Loucy (cell line): ENCODE data around the gene L3MBTL3.

Experiments used
- H2AFZ ChIP-seq: fragments of 200-600 bp; sonication (generic); 2 replicates; pipeline ENCODE4 v1.6.0; 2016; ENCODE audit warnings: antibody characterized with exemption, mild to moderate bottlenecking, low read length, moderate library complexity
- H3F3A ChIP-seq: fragments of 200-600 bp; 2 replicates; pipeline ENCODE4 v1.6.0; 2016; ENCODE audit warnings: antibody characterized with exemption, low read depth, mild to moderate bottlenecking
- H3K27me3 ChIP-seq: fragments of 200-600 bp; sonication (generic); 2 replicates; pipeline ENCODE4 v1.6.1; 2014; ENCODE audit warnings: low read length, mild to moderate bottlenecking; ENCODE audit not compliant: insufficient read depth, poor library complexity, severe bottlenecking
- H3K36me3 ChIP-seq: fragments of 200-600 bp; sonication (generic); 2 replicates; pipeline ENCODE4 v1.6.1; 2016; ENCODE audit warnings: low read length; ENCODE audit not compliant: insufficient read depth
- H3K4me1 ChIP-seq: fragments of 200-600 bp; sonication (generic); 2 replicates; pipeline ENCODE4 v1.5.1; 2014; ENCODE audit warnings: low read length, mild to moderate bottlenecking; ENCODE audit not compliant: insufficient read depth, poor library complexity, severe bottlenecking
- H3K4me2 ChIP-seq: fragments of 200-600 bp; sonication (generic); 2 replicates; pipeline ENCODE4 v1.6.0; 2014; ENCODE audit warnings: antibody characterized with exemption, low read length, low read depth, mild to moderate bottlenecking; ENCODE audit not compliant: poor library complexity, severe bottlenecking
- H3K4me3 ChIP-seq: fragments of 200-600 bp; sonication (generic); 2 replicates; pipeline ENCODE4 v1.5.1; 2014; ENCODE audit warnings: low read length, mild to moderate bottlenecking, mixed read lengths; ENCODE audit not compliant: poor library complexity, severe bottlenecking
- H3K79me2 ChIP-seq: fragments of 200-600 bp; sonication (generic); 2 replicates; pipeline ENCODE4 v1.6.1; 2014; ENCODE audit warnings: low read length; ENCODE audit not compliant: insufficient read depth
- H3K9ac ChIP-seq: fragments of 200-600 bp; sonication (generic); 2 replicates; pipeline ENCODE4 v1.6.0; 2014; ENCODE audit warnings: mild to moderate bottlenecking, low read depth, low read length, moderate library complexity; ENCODE audit not compliant: poor library complexity, severe bottlenecking
- H3K9me2 ChIP-seq: fragments of 200-600 bp; sonication (generic); replicated peaks from 2 replicates; pipeline ENCODE4 v1.6.1; 2016; ENCODE audit warnings: low read depth, low read length, mixed read lengths
- H3K9me3 ChIP-seq: fragments of 200-600 bp; sonication (generic); 2 replicates; pipeline ENCODE4 v1.6.1; 2014; ENCODE audit warnings: mild to moderate bottlenecking, antibody characterized with exemption, low read length, low read depth; ENCODE audit not compliant: insufficient read depth
- H4K20me1 ChIP-seq: fragments of 200-600 bp; sonication (generic); 2 replicates; pipeline ENCODE4 v1.6.0; 2014; ENCODE audit warnings: antibody characterized with exemption, low read length, mild to moderate bottlenecking; ENCODE audit not compliant: insufficient read depth, poor library complexity, severe bottlenecking
- CTCF ChIP-seq: fragments of 200-600 bp; sonication (generic); conservative IDR thresholded peaks from 2 replicates; pipeline ENCODE4 v1.5.1; 2014; ENCODE audit warnings: mild to moderate bottlenecking, antibody characterized with exemption, low read length
- EZH2phosphoT487 ChIP-seq: fragments of 200-600 bp; IDR thresholded peaks from 2 replicates; pipeline ENCODE4 v1.6.1; 2018; ENCODE audit warnings: antibody characterized with exemption, mild to moderate bottlenecking, moderate library complexity, borderline replicate concordance

L3MBTL3 gene

GRCh38 chr6:129996387-129996786, 22.0 kb upstream of the L3MBTL3 start:
- no peaks in the 10 kb centered on the region for H3K4me1 ChIP-seq

GRCh38 chr6:130000526-130001421, 17.6 kb upstream of the L3MBTL3 start:
- Histone ChIP-seq H3K9me2 (no peaks in the 10 kb centered on the region), H3K4me2 (no peak overlapping the region), H3K9ac (no peak overlapping the region), H3K36me3 (no peaks in the 10 kb centered on the region), H3K4me3 (no peak overlapping the region), H2AFZ (no peak overlapping the region), H4K20me1 (no peaks in the 10 kb centered on the region), H3F3A (no peaks in the 10 kb centered on the region), H3K79me2 (no peaks in the 10 kb centered on the region), H3K4me1 (no peaks in the 10 kb centered on the region), H3K27me3 (no peaks in the 10 kb centered on the region), H3K9me3 (no peaks in the 10 kb centered on the region)
- TF ChIP-seq EZH2phosphoT487 (no peak), CTCF (no peak)

More at GRCh38 chr6:129996387-129996786, 22.0 kb upstream of the L3MBTL3 start:
- Histone ChIP-seq H2AFZ (no peak overlapping the region), H3K4me2 (no peak overlapping the region), H4K20me1 (no peaks in the 10 kb centered on the region), H3F3A (no peaks in the 10 kb centered on the region), H3K9me3 (no peaks in the 10 kb centered on the region), H3K27me3 (no peaks in the 10 kb centered on the region), H3K9ac (no peak overlapping the region), H3K4me3 (no peak overlapping the region), H3K79me2 (no peaks in the 10 kb centered on the region), H3K9me2 (no peaks in the 10 kb centered on the region), H3K36me3 (no peaks in the 10 kb centered on the region)
- TF ChIP-seq CTCF, result no peak

GRCh38 chr6:130008236-130008873, 10.0 kb upstream of the L3MBTL3 start:
- Histone ChIP-seq H3K36me3 (no peaks in the 10 kb centered on the region), H3K4me3 (no peak overlapping the region), H3K4me2 (no peak overlapping the region), H2AFZ (no peak overlapping the region), H3K27me3 (no peaks in the 10 kb centered on the region), H3K9me3 (no peaks in the 10 kb centered on the region), H3K9me2 (no peaks in the 10 kb centered on the region), H3F3A (no peaks in the 10 kb centered on the region), H4K20me1 (no peaks in the 10 kb centered on the region), H3K4me1 (no peaks in the 10 kb centered on the region), H3K9ac (no peak overlapping the region), H3K79me2 (no peaks in the 10 kb centered on the region)
- TF ChIP-seq EZH2phosphoT487, result no peak
- TF ChIP-seq CTCF, result no peak
